Activated CD8-positive, alpha-beta T cell treated with anti-CD3 and anti-CD28 coated beads, Interleukin-2, amount 10 ng/mL, durations not matched to agents 7 days and 5 days (primary cell): ENCODE data around the gene PRKX. TPM values are rescaled to one million over a fixed set of nuclear protein-coding genes. Genes with fewer than 3 reads are reported as not detected.
"Not testable (repeated sequence)": the region's sequence is repeated elsewhere in the genome, so short reads cannot be mapped to it uniquely, and the experiment has no call there.

Experiments
- ATAC-seq: fragments of 150-1000 bp; cut with Tn5 transposase; one replicate; pipeline ENCODE4 v1.10.0; 2021; ENCODE audit warnings: moderate library complexity
- CTCF ChIA-PET: fragments of 350-600 bp; sonication (Branson Sonifier 250); formaldehyde crosslinking; loops from one replicate; lab custom pipeline; 2021; ENCODE audit warnings: antibody characterized with exemption; lab: Charles Lee
- POLR2A ChIA-PET: fragments of 350-600 bp; sonication (Branson Sonifier 250); formaldehyde crosslinking; loops from one replicate; lab custom pipeline; 2021; ENCODE audit warnings: antibody characterized with exemption; lab: Charles Lee
- DNase-seq: peaks from one replicate; pipeline ENCODE4 v3.0.0-alpha.2; 2020
- H3K27ac Mint-ChIP-seq: one replicate; pipeline ENCODE4 v1.8.0; 2021; ENCODE audit warnings: mild to moderate bottlenecking, mixed read lengths
- H3K27me3 Mint-ChIP-seq: one replicate; pipeline ENCODE4 v1.8.0; 2021; ENCODE audit warnings: low read depth, mixed read lengths
- H3K36me3 Mint-ChIP-seq: one replicate; pipeline ENCODE4 v1.8.0; 2021; ENCODE audit warnings: low read depth, mixed read lengths
- H3K4me1 Mint-ChIP-seq: one replicate; pipeline ENCODE4 v1.8.0; 2021; ENCODE audit warnings: low read depth, mixed read lengths
- H3K4me3 Mint-ChIP-seq: one replicate; pipeline ENCODE4 v1.8.0; 2021; ENCODE audit warnings: mild to moderate bottlenecking, mixed read lengths
- H3K9me3 Mint-ChIP-seq: one replicate; pipeline ENCODE4 v1.8.0; 2022; ENCODE audit warnings: mixed read lengths; ENCODE audit not compliant: insufficient read depth
- total RNA-seq, 2 experiments: library from RNA; stranded (reverse); gene quantifications; one replicate each; pipeline ENCODE4 v1.2.3, GENCODE V29; 2021

Gene PRKX
- total RNA-seq, 2 experiments from 2014 or later = 123 TPM

- H3K27ac Mint-ChIP-seq = no peak overlapping the region
- ATAC-seq = no peak
- no peak overlapping the region for H3K4me3 Mint-ChIP-seq
- peaks cover 2% of the 10 kb centered on the region for H3K4me1 Mint-ChIP-seq
- DNase-seq = no peak
- ChIA-PET POLR2A (no interaction called here), CTCF (interaction anchor here (1.5 kb wide), 1 partner anchor 164 kb away, joined by 7 read pairs; no protein-coding TSS in a partner anchor)
- H3K36me3 Mint-ChIP-seq = peaks cover 50% of the 10 kb centered on the region
- H3K9me3 Mint-ChIP-seq = no peaks in the 10 kb centered on the region
- H3K27me3 Mint-ChIP-seq = no peaks in the 10 kb centered on the region
These were observed 65.4 kb downstream of the PRKX start for GRCh38 chrX:3648084-3648483.

GRCh38 chrX:3639858-3640631 is 73.4 kb downstream of the PRKX start:
- ATAC-seq = peak; percentile 55
- H3K27ac Mint-ChIP-seq, H3K9me3 Mint-ChIP-seq, DNase-seq, CTCF ChIA-PET, POLR2A ChIA-PET, H3K4me1 Mint-ChIP-seq, H3K27me3 Mint-ChIP-seq, H3K4me3 Mint-ChIP-seq: not testable (repeated sequence)
- peaks cover 38% of the 10 kb centered on the region for H3K36me3 Mint-ChIP-seq

GRCh38 chrX:3639236-3639635 is 74.2 kb downstream of the PRKX start:
- no peaks in the 10 kb centered on the region for H3K27me3 Mint-ChIP-seq
- no peaks in the 10 kb centered on the region for H3K4me1 Mint-ChIP-seq
- H3K27ac Mint-ChIP-seq = no peak overlapping the region
- CTCF ChIA-PET = no interaction called here
- no peak overlapping the region for H3K4me3 Mint-ChIP-seq
- DNase-seq (no peak), ATAC-seq (no peak)
- peaks cover 34% of the 10 kb centered on the region for H3K36me3 Mint-ChIP-seq
- POLR2A ChIA-PET = no interaction called here
- H3K9me3 Mint-ChIP-seq = no peaks in the 10 kb centered on the region

GRCh38 chrX:3638280-3638873 is 75.1 kb downstream of the PRKX start:
- ChIA-PET POLR2A (no interaction called here), CTCF (no interaction called here)
- H3K27me3 Mint-ChIP-seq = no peaks in the 10 kb centered on the region
- no peak overlapping the region for H3K27ac Mint-ChIP-seq
- H3K4me1 Mint-ChIP-seq = no peaks in the 10 kb centered on the region
- no peak overlapping the region for H3K4me3 Mint-ChIP-seq
- DNase-seq (peak; percentile 23), ATAC-seq (no peak)
- H3K9me3 Mint-ChIP-seq = no peaks in the 10 kb centered on the region
- peaks cover 33% of the 10 kb centered on the region for H3K36me3 Mint-ChIP-seq

- POLR2A ChIA-PET = no interaction called here
- H3K27me3 Mint-ChIP-seq = no peaks in the 10 kb centered on the region
- CTCF ChIA-PET = no interaction called here
- H3K4me1 Mint-ChIP-seq = no peaks in the 10 kb centered on the region
- H3K27ac Mint-ChIP-seq = no peak overlapping the region
- no peaks in the 10 kb centered on the region for H3K9me3 Mint-ChIP-seq
- H3K36me3 Mint-ChIP-seq = peaks cover 39% of the 10 kb centered on the region
- ATAC-seq (no peak), DNase-seq (no peak)
- no peak overlapping the region for H3K4me3 Mint-ChIP-seq
These were observed 76.6 kb downstream of the PRKX start for GRCh38 chrX:3636803-3637202.

- POLR2A ChIA-PET = no interaction called here
- Mint-ChIP-seq H3K36me3 (peaks cover 53% of the 10 kb centered on the region), H3K4me1 (peaks cover 2% of the 10 kb centered on the region), H3K4me3 (no peak overlapping the region), H3K27me3 (no peaks in the 10 kb centered on the region), H3K9me3 (no peaks in the 10 kb centered on the region), H3K27ac (no peak overlapping the region)
- no peak for ATAC-seq
- no peak for DNase-seq
- CTCF ChIA-PET = no interaction called here
These were observed 82.3 kb downstream of the PRKX start for GRCh38 chrX:3631196-3631595.

GRCh38 chrX:3627594-3627993 is 85.9 kb downstream of the PRKX start:
- ChIA-PET POLR2A (no interaction called here), CTCF (no interaction called here)
- Mint-ChIP-seq H3K27me3 (no peaks in the 10 kb centered on the region), H3K4me3 (no peak overlapping the region), H3K9me3 (no peaks in the 10 kb centered on the region), H3K27ac (no peak overlapping the region), H3K36me3 (peaks cover 40% of the 10 kb centered on the region), H3K4me1 (peaks cover 2% of the 10 kb centered on the region)
- DNase-seq (no peak), ATAC-seq (no peak)

- no peak overlapping the region for H3K27ac Mint-ChIP-seq
- no peak for DNase-seq
- ATAC-seq = no peak
- H3K9me3 Mint-ChIP-seq = no peaks in the 10 kb centered on the region
- H3K36me3 Mint-ChIP-seq = peaks cover 31% of the 10 kb centered on the region
- no peak overlapping the region for H3K4me3 Mint-ChIP-seq
- CTCF ChIA-PET = no interaction called here
- no peaks in the 10 kb centered on the region for H3K4me1 Mint-ChIP-seq
- POLR2A ChIA-PET = no interaction called here
- no peaks in the 10 kb centered on the region for H3K27me3 Mint-ChIP-seq
These were observed 92.0 kb downstream of the PRKX start for GRCh38 chrX:3621414-3621813.

GRCh38 chrX:3611744-3612143 is 101.7 kb downstream of the PRKX start:
- DNase-seq, H3K27me3 Mint-ChIP-seq, ATAC-seq, CTCF ChIA-PET, H3K9me3 Mint-ChIP-seq, H3K27ac Mint-ChIP-seq, H3K4me3 Mint-ChIP-seq, H3K4me1 Mint-ChIP-seq, POLR2A ChIA-PET: not testable (repeated sequence)
- peaks cover 51% of the 10 kb centered on the region for H3K36me3 Mint-ChIP-seq

GRCh38 chrX:3609810-3610209 is 103.6 kb downstream of the PRKX start:
- ATAC-seq (no peak), DNase-seq (no peak)
- H3K9me3 Mint-ChIP-seq = no peaks in the 10 kb centered on the region
- H3K27ac Mint-ChIP-seq = no peak overlapping the region
- no peaks in the 10 kb centered on the region for H3K4me1 Mint-ChIP-seq
- ChIA-PET POLR2A (no interaction called here), CTCF (no interaction called here)
- H3K4me3 Mint-ChIP-seq = no peak overlapping the region
- H3K36me3 Mint-ChIP-seq = peaks cover 45% of the 10 kb centered on the region
- no peaks in the 10 kb centered on the region for H3K27me3 Mint-ChIP-seq

- peaks cover 26% of the 10 kb centered on the region for H3K36me3 Mint-ChIP-seq
- no peaks in the 10 kb centered on the region for H3K9me3 Mint-ChIP-seq
- H3K27ac Mint-ChIP-seq = no peak overlapping the region
- DNase-seq = no peak
- H3K4me1 Mint-ChIP-seq = no peaks in the 10 kb centered on the region
- no peaks in the 10 kb centered on the region for H3K27me3 Mint-ChIP-seq
- POLR2A ChIA-PET = no interaction called here
- CTCF ChIA-PET = no interaction called here
- no peak overlapping the region for H3K4me3 Mint-ChIP-seq
- ATAC-seq = no peak
These were observed 110.3 kb downstream of the PRKX start for GRCh38 chrX:3603026-3603661.

- CTCF ChIA-PET = no interaction called here
- H3K4me3 Mint-ChIP-seq = no peak overlapping the region
- no peak overlapping the region for H3K27ac Mint-ChIP-seq
- ATAC-seq (no peak), DNase-seq (no peak)
- H3K9me3 Mint-ChIP-seq = no peaks in the 10 kb centered on the region
- H3K4me1 Mint-ChIP-seq = no peaks in the 10 kb centered on the region
- POLR2A ChIA-PET = no interaction called here
- no peaks in the 10 kb centered on the region for H3K27me3 Mint-ChIP-seq
- peaks cover 22% of the 10 kb centered on the region for H3K36me3 Mint-ChIP-seq
These were observed 113.5 kb downstream of the PRKX start for GRCh38 chrX:3599802-3600430.
